HepG2 (cell line): ENCODE results near the gene BLID. TPM values are rescaled to one million over a fixed set of nuclear protein-coding genes. Genes with fewer than 3 reads are reported as not detected.

ENCODE experiments used
- ATAC-seq: fragments of 200-7000 bp; cut with Tn5 transposase; 3 replicates; pipeline ENCODE4 v1.9.1; 2020; ENCODE audit warnings: mild to moderate bottlenecking, moderate library complexity
- BruUV-seq: library from RNA; stranded (reverse); fragments of 400-500 nt; replicated peaks from 2 replicates; lab custom pipeline; 2021; lab: Mats Ljungman, UMichigan
- CTCF ChIA-PET: fragments of 300-600 bp; formaldehyde crosslinking; extraction: SDS; loops from one replicate; lab custom pipeline; 2021; ENCODE audit warnings: low total read pairs, inconsistent platforms, low intra/inter-chr PET ratio; lab: Yijun Ruan, JAX
- POLR2A ChIA-PET: fragments of 350-600 bp; sonication (Branson Sonifier 250); formaldehyde crosslinking; loops from one replicate; lab custom pipeline; 2020; ENCODE audit warnings: antibody characterized with exemption, inconsistent platforms; lab: Yijun Ruan, JAX
- DNase-seq: peaks from one replicate; pipeline ENCODE4 v3.0.0-alpha.2; 2015; ENCODE audit warnings: low spot score
- FAIRE-seq: peaks from 3 replicates; lab custom pipeline; 2011; peaks lifted over from hg19 to GRCh38; lab: Jason Lieb, UNC
- H2AFZ ChIP-seq: one replicate; pipeline ENCODE4 v1.6.1; 2011; ENCODE audit warnings: low read length, inconsistent platforms
- H3K27ac ChIP-seq: fragments of 300-600 bp; 3 replicates; pipeline ENCODE4 v1.8.0; 2011; ENCODE audit warnings: mixed run types, mild to moderate bottlenecking, mixed read lengths, low read length, inconsistent platforms; ENCODE audit not compliant: insufficient read depth; ENCODE audit errors: extremely low read length
- H3K27me3 ChIP-seq, 2 experiments: fragments of 200-600 bp in 1 of 2; 2 replicates in 1 of 2; 3 replicates in 1 of 2; pipeline versions ENCODE4 v1.6.0 to v1.8.0; 2011; ENCODE audit warnings: low read length in 2 of 2, mild to moderate bottlenecking in 2 of 2, moderate library complexity in 2 of 2, inconsistent platforms in 1 of 2; ENCODE audit not compliant: insufficient read depth in 2 of 2, control insufficient read depth in 1 of 2
- H3K36me3 ChIP-seq, 2 experiments: fragments of 200-600 bp in 1 of 2; replicated peaks in 1 of 2; 2 replicates in 1 of 2; 3 replicates in 1 of 2; pipeline versions ENCODE4 v1.5.1 to v1.8.0; 2011; ENCODE audit warnings: low read length in 2 of 2, inconsistent platforms in 1 of 2; ENCODE audit not compliant: insufficient read depth in 2 of 2, control insufficient read depth in 1 of 2
- H3K4me1 ChIP-seq: 2 replicates; pipeline ENCODE4 v1.5.1; 2012; ENCODE audit warnings: low read length, inconsistent platforms; ENCODE audit not compliant: insufficient read depth
- H3K4me2 ChIP-seq: 2 replicates; pipeline ENCODE4 v1.6.0; 2011; ENCODE audit warnings: low read depth, low read length, inconsistent platforms
- H3K4me3 ChIP-seq, 3 experiments: fragments of 200-600 bp in 1 of 3; sonication (generic), shearing (Covaris generic) in 1 of 3; replicated peaks in 1 of 3; 2 replicates each; pipeline ENCODE4 v1.5.1; 2011 to 2016; ENCODE audit warnings: low read length in 3 of 3, inconsistent platforms in 2 of 3, low read depth in 2 of 3, mild to moderate bottlenecking in 2 of 3, control low read depth in 1 of 3, mixed read lengths in 1 of 3; ENCODE audit not compliant: insufficient read depth in 1 of 3
- H3K79me2 ChIP-seq: one replicate; pipeline ENCODE4 v1.6.1; 2011; ENCODE audit warnings: low read length, inconsistent platforms; ENCODE audit not compliant: insufficient read depth
- H3K9ac ChIP-seq: 2 replicates; pipeline ENCODE4 v1.6.0; 2011; ENCODE audit warnings: mild to moderate bottlenecking, low read depth, low read length, inconsistent platforms; ENCODE audit not compliant: insufficient read depth
- H3K9me3 ChIP-seq: 2 replicates; pipeline ENCODE4 v1.5.1; 2012; ENCODE audit warnings: mild to moderate bottlenecking, low read length
- H4K20me1 ChIP-seq: 2 replicates; pipeline ENCODE4 v1.6.0; 2011; ENCODE audit warnings: inconsistent platforms, mild to moderate bottlenecking, low read length, moderate library complexity; ENCODE audit not compliant: insufficient read depth
- CBFB ChIP-seq: sonication (generic); formaldehyde crosslinking; IDR thresholded peaks from 2 replicates; pipeline ENCODE4 v1.4.0; 2020; ENCODE audit warnings: missing genetic modification reagents
- HMGA1 ChIP-seq: sonication (generic); formaldehyde crosslinking; conservative IDR thresholded peaks from 2 replicates; pipeline ENCODE4 v1.4.0; 2020; ENCODE audit warnings: missing genetic modification reagents
- NFATC3 ChIP-seq: sonication (generic); formaldehyde crosslinking; IDR thresholded peaks from 2 replicates; pipeline ENCODE4 v1.5.1; 2020; ENCODE audit warnings: mild to moderate bottlenecking, missing genetic modification reagents
- RBAK ChIP-seq: sonication (generic); formaldehyde crosslinking; IDR thresholded peaks from 2 replicates; pipeline ENCODE4 v1.5.1; 2020; ENCODE audit warnings: mild to moderate bottlenecking, missing genetic modification reagents
- SMARCE1 ChIP-seq: fragments of 450-650 bp; IDR thresholded peaks from 2 replicates; pipeline ENCODE4 v1.6.1; 2017; ENCODE audit warnings: borderline replicate concordance
- SP2 ChIP-seq: sonication (generic); formaldehyde crosslinking; IDR thresholded peaks from 2 replicates; pipeline ENCODE4 v1.5.1; 2020; ENCODE audit warnings: mild to moderate bottlenecking, missing genetic modification reagents
- TEAD3 ChIP-seq: optimal IDR thresholded peaks from 2 replicates; pipeline ENCODE3; 2016; ENCODE audit warnings: borderline replicate concordance
- ZNF10 ChIP-seq: sonication (generic); formaldehyde crosslinking; IDR thresholded peaks from 2 replicates; pipeline ENCODE4 v1.4.0; 2020; ENCODE audit warnings: mild to moderate bottlenecking, low read depth, missing genetic modification reagents, borderline replicate concordance
- ZNF274 ChIP-seq: sonication (generic); formaldehyde crosslinking; IDR thresholded peaks from 2 replicates; pipeline ENCODE4 v1.5.1; 2020; ENCODE audit warnings: mild to moderate bottlenecking, missing genetic modification reagents
- ZNF800 ChIP-seq: sonication (generic); formaldehyde crosslinking; IDR thresholded peaks from 2 replicates; pipeline ENCODE4 v1.4.0; 2020; ENCODE audit warnings: missing genetic modification reagents
- WGBS: methylation state at CpG from one replicate; pipeline ENCODE4 v1.1.6; 2017; ENCODE audit warnings: low lambda C conversion rate; 5-methylcytosine and 5-hydroxymethylcytosine counted together
- in situ Hi-C: cut with HindIII; loops from 2 replicates; pipeline ENCODE4 v1.10.0; 2017; ENCODE audit warnings: low pct_unique_long_range_greater_than_20kb; ENCODE audit not compliant: extremely low pct_ligation_motif_present
- intact Hi-C: fragments of 100-400 bp; cut with micrococcal nuclease; formaldehyde crosslinking; loops from one replicate; pipeline ENCODE4 v1.10.0; 2022; ENCODE audit not compliant: unreplicated experiment
- polyA plus RNA-seq, 8 experiments: library from polyadenylated mRNA; depleted of rRNA in 3 of 8; stranded (reverse) in 7 of 8; unstranded in 1 of 8; fragments of >200 nt; fragmentation: Illumina TruSeq in 4 of 8; extraction: Trizol in 4 of 8; gene quantifications; 2 replicates each; pipeline versions ENCODE4 v1.2.1 to v1.2.3, GENCODE V29; 2011 to 2016; ENCODE audit warnings: low read depth in 4 of 8, missing spikeins in 1 of 8, mixed read lengths in 1 of 8; ENCODE audit not compliant: insufficient read depth in 1 of 8
- total RNA-seq, 5 experiments: library from RNA; depleted of rRNA; stranded (reverse); fragments of >200 nt; fragmentation: Illumina TruSeq; extraction: Trizol; gene quantifications; 2 replicates each; pipeline ENCODE4 v1.2.3, GENCODE V29; 2016; ENCODE audit warnings: low read depth in 1 of 5
- TF ChIP-seq, protein P1 (sequence below): sonication (generic); formaldehyde crosslinking; IDR thresholded peaks from 2 replicates; pipeline ENCODE4 v1.4.0; 2020; ENCODE audit warnings: missing genetic modification reagents

The BLID gene
- total and polyA plus RNA-seq, 2 of the 13 experiments (the other 11 are each of a cell fraction or from before 2014, with no cell fraction given), result not detected

DNA sequence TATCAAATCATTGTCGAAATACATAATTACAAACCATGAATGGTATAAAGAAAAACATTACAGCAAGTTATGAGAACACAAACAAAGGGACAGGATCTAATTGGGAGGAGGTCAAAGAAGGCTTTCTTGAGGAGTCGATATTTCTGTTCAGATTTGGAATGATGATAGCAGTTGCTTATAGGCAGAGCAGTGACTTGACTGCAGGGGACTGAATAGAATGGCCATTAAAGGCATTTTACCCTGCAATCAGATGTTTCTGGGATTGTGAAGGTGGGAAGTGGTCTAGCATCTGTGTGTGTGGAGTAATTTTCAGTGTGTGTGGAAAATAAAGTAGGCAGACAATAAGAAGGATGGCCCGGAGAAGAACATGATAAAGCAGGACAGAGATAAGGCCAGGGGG lies 41.0 kb downstream of the BLID start:
- Histone ChIP-seq H3K4me3 (no peak overlapping the region), H3K9me3 (no peaks in the 10 kb centered on the region), H2AFZ (no peak overlapping the region), H3K4me2 (no peak overlapping the region), H3K27ac (no peak overlapping the region), H3K79me2 (no peaks in the 10 kb centered on the region), H3K27me3 (no peaks in the 10 kb centered on the region), H3K36me3 (no peaks in the 10 kb centered on the region), H4K20me1 (no peaks in the 10 kb centered on the region), H3K9ac (no peak overlapping the region), H3K4me1 (no peaks in the 10 kb centered on the region)
- ChIA-PET POLR2A (no interaction called here), CTCF (no interaction called here)
- no peak for FAIRE-seq
- in situ Hi-C loops, result no loop called here
- WGBS, result 31% methylated on average over 3 of the region's 3 CpGs
- BruUV-seq, result no TSS peak
- TF ChIP-seq ZNF274 (CRISPR knock-in tag), result no peak
- no peak for TF ChIP-seq SP2 (CRISPR knock-in tag)
- no peak for TF ChIP-seq ZNF800 (CRISPR knock-in tag)
- no peak for TF ChIP-seq TEAD3
- TF ChIP-seq RBAK (CRISPR knock-in tag), result no peak
- TF ChIP-seq NFATC3, result no peak
- TF ChIP-seq ZNF10 (CRISPR knock-in tag), result no peak
- no peak for TF ChIP-seq SMARCE1
- no peak for TF ChIP-seq CBFB
- no peak for TF ChIP-seq HMGA1 (CRISPR knock-in tag)
- TF ChIP-seq, protein P1, sequence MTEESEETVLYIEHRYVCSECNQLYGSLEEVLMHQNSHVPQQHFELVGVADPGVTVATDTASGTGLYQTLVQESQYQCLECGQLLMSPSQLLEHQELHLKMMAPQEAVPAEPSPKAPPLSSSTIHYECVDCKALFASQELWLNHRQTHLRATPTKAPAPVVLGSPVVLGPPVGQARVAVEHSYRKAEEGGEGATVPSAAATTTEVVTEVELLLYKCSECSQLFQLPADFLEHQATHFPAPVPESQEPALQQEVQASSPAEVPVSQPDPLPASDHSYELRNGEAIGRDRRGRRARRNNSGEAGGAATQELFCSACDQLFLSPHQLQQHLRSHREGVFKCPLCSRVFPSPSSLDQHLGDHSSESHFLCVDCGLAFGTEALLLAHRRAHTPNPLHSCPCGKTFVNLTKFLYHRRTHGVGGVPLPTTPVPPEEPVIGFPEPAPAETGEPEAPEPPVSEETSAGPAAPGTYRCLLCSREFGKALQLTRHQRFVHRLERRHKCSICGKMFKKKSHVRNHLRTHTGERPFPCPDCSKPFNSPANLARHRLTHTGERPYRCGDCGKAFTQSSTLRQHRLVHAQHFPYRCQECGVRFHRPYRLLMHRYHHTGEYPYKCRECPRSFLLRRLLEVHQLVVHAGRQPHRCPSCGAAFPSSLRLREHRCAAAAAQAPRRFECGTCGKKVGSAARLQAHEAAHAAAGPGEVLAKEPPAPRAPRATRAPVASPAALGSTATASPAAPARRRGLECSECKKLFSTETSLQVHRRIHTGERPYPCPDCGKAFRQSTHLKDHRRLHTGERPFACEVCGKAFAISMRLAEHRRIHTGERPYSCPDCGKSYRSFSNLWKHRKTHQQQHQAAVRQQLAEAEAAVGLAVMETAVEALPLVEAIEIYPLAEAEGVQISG, result no peak
- intact Hi-C loops, result no loop called here
- no peak for DNase-seq
- ATAC-seq, result no peak
